Subcutaneous adipose tissue (tissue), 4 donors: ENCODE measurements around the gene MACF1. TPM values are rescaled to one million over a fixed set of nuclear protein-coding genes. Genes with fewer than 3 reads are reported as not detected.

Experiments
- total RNA-seq, 4 donors: library from RNA; depleted of rRNA; stranded (reverse); fragments of >200 nt; gene quantifications; one replicate each; pipeline ENCODE4 v1.1.0, GENCODE V29; 2016

The MACF1 gene
- total RNA-seq, 4 donors from 2014 or later, result 297 to 398 (median 352) TPM

Other genes starting within 250 kb of the MACF1 start
- gene AKIRIN1, start 213.4 kb upstream of the MACF1 start, total RNA-seq, result 10 to 100 TPM; 28.4 to 54.4 (median 34.0) TPM
- 100 to 1,000 TPM; 434 to 501 (median 487) TPM for gene NDUFS5, start 178.3 kb upstream of the MACF1 start, total RNA-seq